Measurements from ENCODE around the gene SLC25A29. TPM values are rescaled to one million over a fixed set of nuclear protein-coding genes. Genes with fewer than 3 reads are reported as not detected.

SLC25A29 gene
- total and polyA plus RNA-seq, 2 of the 13 experiments (the other 11 are each of a cell fraction or from before 2014, with no cell fraction given), result 12.2 to 17.2 TPM

- TF ChIP-seq, protein P1, sequence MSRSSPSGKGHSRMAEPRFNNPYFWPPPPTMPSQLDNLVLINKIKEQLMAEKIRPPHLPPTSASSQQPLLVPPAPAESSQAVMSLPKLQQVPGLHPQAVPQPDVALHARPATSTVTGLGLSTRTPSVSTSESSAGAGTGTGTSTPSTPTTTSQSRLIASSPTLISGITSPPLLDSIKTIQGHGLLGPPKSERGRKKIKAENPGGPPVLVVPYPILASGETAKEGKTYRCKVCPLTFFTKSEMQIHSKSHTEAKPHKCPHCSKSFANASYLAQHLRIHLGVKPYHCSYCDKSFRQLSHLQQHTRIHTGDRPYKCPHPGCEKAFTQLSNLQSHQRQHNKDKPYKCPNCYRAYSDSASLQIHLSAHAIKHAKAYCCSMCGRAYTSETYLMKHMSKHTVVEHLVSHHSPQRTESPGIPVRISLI (CRISPR knock-in tag; IDR thresholded peaks at IDR 0.05; ENCODE audit: borderline replicate concordance), result peak; percentile 61; the same call in 1 of the 2 replicates
- TF ChIP-seq TIGD3 (CRISPR knock-in tag; IDR thresholded peaks at IDR 0.05; ENCODE audit: borderline replicate concordance) (no peak), HNF4A (CRISPR knock-in tag; IDR thresholded peaks at IDR 0.05) (peak; percentile 98), ZKSCAN8 (CRISPR knock-in tag; IDR thresholded peaks at IDR 0.05; ENCODE audit: borderline replicate concordance) (no peak), ATAD3A (CRISPR knock-in tag; IDR thresholded peaks at IDR 0.05) (no peak), ETS1 (CRISPR knock-in tag; IDR thresholded peaks at IDR 0.05) (no peak), KMT2B (CRISPR knock-in tag; IDR thresholded peaks at IDR 0.05) (no peak), GABPB1 (CRISPR knock-in tag; IDR thresholded peaks at IDR 0.05) (peak; percentile 32; the same call in 1 of the 2 replicates), RFX1 (IDR thresholded peaks at IDR 0.05) (no peak), ZBTB25 (CRISPR knock-in tag; IDR thresholded peaks at IDR 0.05) (no peak), TEAD3 (CRISPR knock-in tag; optimal IDR thresholded peaks at IDR 0.05; ENCODE audit: borderline replicate concordance) (peak; percentile 61), EP300 (IDR thresholded peaks at IDR 0.05; ENCODE audit: low read depth in 2 of 2, low read length in 2 of 2) (peak in 1 of 2 experiments; percentile 80; a peak in 2 of 4 replicates), EP300 (CRISPR knock-in tag; IDR thresholded peaks at IDR 0.05; ENCODE audit: borderline replicate concordance) (peak; percentile 58), ISX (CRISPR knock-in tag; conservative IDR thresholded peaks at IDR 0.05) (no peak), KDM5B (CRISPR knock-in tag; IDR thresholded peaks at IDR 0.05; ENCODE audit: borderline replicate concordance) (peak; percentile 64), ZBTB1 (CRISPR knock-in tag; IDR thresholded peaks at IDR 0.05; ENCODE audit: borderline replicate concordance) (no peak), ZNF615 (CRISPR knock-in tag; IDR thresholded peaks at IDR 0.05; ENCODE audit: borderline replicate concordance) (no peak), MED8 (CRISPR knock-in tag; IDR thresholded peaks at IDR 0.05; ENCODE audit: insufficient replicate concordance) (no peak), ZNF878 (CRISPR knock-in tag; IDR thresholded peaks at IDR 0.05) (peak; percentile 54; the same call in 1 of the 2 replicates), CREM (IDR thresholded peaks at IDR 0.05) (peak; percentile 60), CREM (CRISPR knock-in tag; IDR thresholded peaks at IDR 0.05) (no peak)
- TF ChIP-seq, protein P2, sequence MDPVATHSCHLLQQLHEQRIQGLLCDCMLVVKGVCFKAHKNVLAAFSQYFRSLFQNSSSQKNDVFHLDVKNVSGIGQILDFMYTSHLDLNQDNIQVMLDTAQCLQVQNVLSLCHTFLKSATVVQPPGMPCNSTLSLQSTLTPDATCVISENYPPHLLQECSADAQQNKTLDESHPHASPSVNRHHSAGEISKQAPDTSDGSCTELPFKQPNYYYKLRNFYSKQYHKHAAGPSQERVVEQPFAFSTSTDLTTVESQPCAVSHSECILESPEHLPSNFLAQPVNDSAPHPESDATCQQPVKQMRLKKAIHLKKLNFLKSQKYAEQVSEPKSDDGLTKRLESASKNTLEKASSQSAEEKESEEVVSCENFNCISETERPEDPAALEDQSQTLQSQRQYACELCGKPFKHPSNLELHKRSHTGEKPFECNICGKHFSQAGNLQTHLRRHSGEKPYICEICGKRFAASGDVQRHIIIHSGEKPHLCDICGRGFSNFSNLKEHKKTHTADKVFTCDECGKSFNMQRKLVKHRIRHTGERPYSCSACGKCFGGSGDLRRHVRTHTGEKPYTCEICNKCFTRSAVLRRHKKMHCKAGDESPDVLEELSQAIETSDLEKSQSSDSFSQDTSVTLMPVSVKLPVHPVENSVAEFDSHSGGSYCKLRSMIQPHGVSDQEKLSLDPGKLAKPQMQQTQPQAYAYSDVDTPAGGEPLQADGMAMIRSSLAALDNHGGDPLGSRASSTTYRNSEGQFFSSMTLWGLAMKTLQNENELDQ (CRISPR knock-in tag; IDR thresholded peaks at IDR 0.05; ENCODE audit: borderline replicate concordance), result no peak
Measured at GRCh38 chr14:100290607-100291304, 15.5 kb downstream of the SLC25A29 start (continued).
